Measurements from ENCODE around the gene TRIO. TPM values are rescaled to one million over a fixed set of nuclear protein-coding genes. Genes with fewer than 3 reads are reported as not detected.

The TRIO gene
- total RNA-seq, 1 experiment from 2014 or later, result 136 TPM

DNA sequence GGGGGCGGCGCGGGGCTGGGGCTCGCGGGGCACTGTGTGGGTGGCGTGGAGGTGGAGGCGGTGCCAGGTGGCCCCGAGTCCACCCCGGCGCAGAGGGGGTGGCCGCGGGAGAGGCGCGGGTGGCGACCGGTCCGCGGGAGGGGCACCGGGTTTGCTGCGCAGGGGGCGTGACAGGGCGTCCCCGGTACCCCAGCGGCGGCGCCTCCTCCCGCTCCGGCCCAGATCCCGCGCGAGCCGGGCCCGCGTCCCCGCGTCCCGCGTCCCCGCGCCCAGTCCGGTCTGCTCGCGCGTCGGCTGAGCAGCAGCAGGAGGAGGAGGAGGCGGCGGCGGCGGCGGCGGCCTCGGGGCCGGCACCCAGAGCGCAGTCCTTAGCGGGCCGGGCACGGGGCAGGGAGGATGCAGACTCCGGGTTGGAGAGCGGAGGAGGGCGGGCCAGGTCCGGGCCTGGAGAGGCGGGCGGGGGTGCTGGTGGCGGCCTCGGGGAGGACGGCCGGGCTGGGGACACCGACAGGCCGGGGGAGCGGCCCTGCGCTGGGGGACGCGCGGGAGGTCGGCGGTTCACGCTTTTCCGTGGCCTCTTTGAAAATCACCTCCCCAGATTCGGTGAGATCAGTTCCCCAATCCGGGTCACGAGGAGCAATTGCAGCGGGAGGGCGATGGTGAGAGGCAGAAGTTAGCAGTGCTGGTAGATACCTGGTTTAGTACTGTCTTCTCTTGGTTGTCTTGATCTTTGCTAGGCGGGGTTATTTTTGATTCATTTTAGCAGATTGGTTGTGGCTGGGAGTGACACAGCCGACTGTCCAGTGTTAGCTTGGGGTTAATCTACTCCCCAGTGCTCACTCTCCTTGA, 1.7 kb downstream of the TRIO start:
- intact Hi-C loops (cut with micrococcal nuclease), result loop anchor here (1.0 to 5.0 kb wide), 6 partner anchors 9 to 157 kb away; no protein-coding TSS in a partner anchor
- BruUV-seq (replicated peaks), result no TSS peak
- Mint-ChIP-seq H3K4me1 (ENCODE audit: insufficient read depth, unreplicated experiment) (peaks cover 31% of the 10 kb centered on the region), H3K27ac (ENCODE audit: low read depth, unreplicated experiment) (peak overlapping the region; percentile 83), H3K4me3 (ENCODE audit: unreplicated experiment) (peak overlapping the region; percentile 89), H3K36me3 (ENCODE audit: insufficient read depth, unreplicated experiment) (peaks cover 4% of the 10 kb centered on the region), H3K9me3 (ENCODE audit: unreplicated experiment) (no peaks in the 10 kb centered on the region), H3K27me3 (ENCODE audit: insufficient read depth, unreplicated experiment) (no peaks in the 10 kb centered on the region)
- DNase-seq (ENCODE audit: unreplicated experiment), result peak; percentile 83
- TF ChIP-seq, protein P1, sequence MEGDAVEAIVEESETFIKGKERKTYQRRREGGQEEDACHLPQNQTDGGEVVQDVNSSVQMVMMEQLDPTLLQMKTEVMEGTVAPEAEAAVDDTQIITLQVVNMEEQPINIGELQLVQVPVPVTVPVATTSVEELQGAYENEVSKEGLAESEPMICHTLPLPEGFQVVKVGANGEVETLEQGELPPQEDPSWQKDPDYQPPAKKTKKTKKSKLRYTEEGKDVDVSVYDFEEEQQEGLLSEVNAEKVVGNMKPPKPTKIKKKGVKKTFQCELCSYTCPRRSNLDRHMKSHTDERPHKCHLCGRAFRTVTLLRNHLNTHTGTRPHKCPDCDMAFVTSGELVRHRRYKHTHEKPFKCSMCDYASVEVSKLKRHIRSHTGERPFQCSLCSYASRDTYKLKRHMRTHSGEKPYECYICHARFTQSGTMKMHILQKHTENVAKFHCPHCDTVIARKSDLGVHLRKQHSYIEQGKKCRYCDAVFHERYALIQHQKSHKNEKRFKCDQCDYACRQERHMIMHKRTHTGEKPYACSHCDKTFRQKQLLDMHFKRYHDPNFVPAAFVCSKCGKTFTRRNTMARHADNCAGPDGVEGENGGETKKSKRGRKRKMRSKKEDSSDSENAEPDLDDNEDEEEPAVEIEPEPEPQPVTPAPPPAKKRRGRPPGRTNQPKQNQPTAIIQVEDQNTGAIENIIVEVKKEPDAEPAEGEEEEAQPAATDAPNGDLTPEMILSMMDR (IDR thresholded peaks at IDR 0.05; ENCODE audit: unreplicated experiment), result no peak
- ChIA-PET CTCF (interaction anchor here (0.6 to 2.3 kb wide), 12 partner anchors 9 to 194 kb away, joined by 3 to 13 read pairs (median 4); no protein-coding TSS in a partner anchor), POLR2A (interaction anchor here (0.5 to 10.4 kb wide), 20 partner anchors 10 to 152 kb away, joined by 3 to 128 read pairs (median 5); no protein-coding TSS in a partner anchor)

GRCh38 chr5:14145435-14146334, 2.5 kb downstream of the TRIO start:
- peaks cover 37% of the 10 kb centered on the region for H3K4me1 Mint-ChIP-seq (ENCODE audit: insufficient read depth, unreplicated experiment)
- no peak for DNase-seq (ENCODE audit: unreplicated experiment)
- H3K9me3 Mint-ChIP-seq (ENCODE audit: unreplicated experiment), result no peaks in the 10 kb centered on the region
- POLR2A ChIA-PET, result interaction anchor here (0.6 to 10.4 kb wide), 18 partner anchors 10 to 122 kb away, joined by 3 to 128 read pairs (median 4); no protein-coding TSS in a partner anchor
- CTCF ChIA-PET, result interaction anchor here (0.5 to 2.3 kb wide), 12 partner anchors 8 to 193 kb away, joined by 3 to 13 read pairs (median 4); no protein-coding TSS in a partner anchor
- no peaks in the 10 kb centered on the region for H3K27me3 Mint-ChIP-seq (ENCODE audit: insufficient read depth, unreplicated experiment)
- H3K4me3 Mint-ChIP-seq (ENCODE audit: unreplicated experiment), result peak overlapping the region; percentile 89
- TF ChIP-seq, protein P1 (IDR thresholded peaks at IDR 0.05; ENCODE audit: unreplicated experiment), result no peak
- intact Hi-C loops (cut with micrococcal nuclease), result loop anchor here (1.0 to 2.0 kb wide), 4 partner anchors 9 to 125 kb away; no protein-coding TSS in a partner anchor
- peak overlapping the region; percentile 83 for H3K27ac Mint-ChIP-seq (ENCODE audit: low read depth, unreplicated experiment)
- BruUV-seq (replicated peaks), result no TSS peak
- peaks cover 4% of the 10 kb centered on the region for H3K36me3 Mint-ChIP-seq (ENCODE audit: insufficient read depth, unreplicated experiment)

DNA sequence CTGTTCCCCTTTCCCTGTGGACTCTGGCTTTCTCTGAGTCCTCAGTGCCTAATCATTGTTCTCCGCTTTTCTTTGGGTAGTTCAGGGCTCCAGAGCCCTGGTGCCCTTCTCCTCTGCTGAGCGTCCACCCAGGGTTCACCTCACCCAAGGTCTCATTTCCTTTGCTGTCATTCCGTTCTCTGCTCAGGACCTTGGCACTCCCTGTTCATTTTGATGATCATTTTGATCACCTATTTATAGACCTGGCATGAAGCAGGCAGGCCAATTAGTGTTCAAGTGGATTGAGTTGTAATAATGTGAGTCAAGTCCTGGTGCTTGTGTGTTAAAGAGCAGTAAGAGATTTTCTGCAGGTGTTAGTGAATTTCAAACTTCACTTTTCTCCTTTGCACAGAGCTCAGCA, 3.6 kb downstream of the TRIO start:
- H3K4me1 Mint-ChIP-seq (ENCODE audit: insufficient read depth, unreplicated experiment), result peaks cover 43% of the 10 kb centered on the region
- no peaks in the 10 kb centered on the region for H3K27me3 Mint-ChIP-seq (ENCODE audit: insufficient read depth, unreplicated experiment)
- ChIA-PET CTCF (interaction anchor here (0.5 to 1.7 kb wide), 5 partner anchors 10 to 124 kb away, joined by 3 to 9 read pairs (median 5); no protein-coding TSS in a partner anchor), POLR2A (interaction anchor here (1.6 to 10.4 kb wide), 6 partner anchors 10 to 121 kb away, joined by 8 to 128 read pairs (median 16); no protein-coding TSS in a partner anchor)
- BruUV-seq (replicated peaks), result no TSS peak
- no peak for DNase-seq (ENCODE audit: unreplicated experiment)
- H3K36me3 Mint-ChIP-seq (ENCODE audit: insufficient read depth, unreplicated experiment), result peaks cover 4% of the 10 kb centered on the region
- H3K4me3 Mint-ChIP-seq (ENCODE audit: unreplicated experiment), result peak overlapping the region; percentile 89
- TF ChIP-seq, protein P1 (IDR thresholded peaks at IDR 0.05; ENCODE audit: unreplicated experiment), result no peak
- peak overlapping the region; percentile 83 for H3K27ac Mint-ChIP-seq (ENCODE audit: low read depth, unreplicated experiment)
- H3K9me3 Mint-ChIP-seq (ENCODE audit: unreplicated experiment), result no peaks in the 10 kb centered on the region
- intact Hi-C loops (cut with micrococcal nuclease), result no loop called here

Measured in MCF 10A (cell line).